Stimulated activated CD8-positive, alpha-beta memory T cell treated with anti-CD3 and anti-CD28 coated beads, Interleukin-12 subunit alpha, Interleukin-12 subunit beta, amount 100 ng/mL, for 24 hours (primary cell): ENCODE data around the gene TMEM101.
"Not testable (repeated sequence)": the region's sequence is repeated elsewhere in the genome, so short reads cannot be mapped to it uniquely, and the experiment has no call there.

Experiments used
- DNase-seq: peaks from one replicate; pipeline ENCODE4 v3.0.0-alpha.2; 2020; ENCODE audit errors: extremely low read depth

TMEM101 gene

GRCh38 chr17:43975898-43976297 lies 38.9 kb downstream of the TMEM101 start:
- DNase-seq: no peak

GRCh38 chr17:43974382-43975266 lies 40.1 kb downstream of the TMEM101 start:
- no peak for DNase-seq

- not testable (repeated sequence) for DNase-seq
Observed at GRCh38 chr17:43972444-43973212, 42.1 kb downstream of the TMEM101 start.

GRCh38 chr17:43971436-43971835 lies 43.3 kb downstream of the TMEM101 start:
- not testable (repeated sequence) for DNase-seq

- no peak for DNase-seq
Observed at GRCh38 chr17:43970366-43970765, 44.4 kb downstream of the TMEM101 start.

GRCh38 chr17:43967251-43967875 lies 47.4 kb downstream of the TMEM101 start:
- DNase-seq: no peak

GRCh38 chr17:43966276-43966675 lies 48.5 kb downstream of the TMEM101 start:
- no peak for DNase-seq

GRCh38 chr17:43962479-43962878 lies 52.3 kb downstream of the TMEM101 start:
- DNase-seq: no peak

- no peak for DNase-seq
Observed at GRCh38 chr17:43961954-43962353, 52.8 kb downstream of the TMEM101 start.

GRCh38 chr17:43961292-43961691 lies 53.5 kb downstream of the TMEM101 start:
- not testable (repeated sequence) for DNase-seq
